GM19023 (cell line): ENCODE results near the gene SLC15A1.

ENCODE experiments used
- ATAC-seq: cut with Tn5 transposase; IDR thresholded peaks from one replicate; pipeline ENCODE4 v1.9.1; 2021; ENCODE audit warnings: mild to moderate bottlenecking, moderate library complexity; ENCODE audit not compliant: unreplicated experiment

The SLC15A1 gene

DNA sequence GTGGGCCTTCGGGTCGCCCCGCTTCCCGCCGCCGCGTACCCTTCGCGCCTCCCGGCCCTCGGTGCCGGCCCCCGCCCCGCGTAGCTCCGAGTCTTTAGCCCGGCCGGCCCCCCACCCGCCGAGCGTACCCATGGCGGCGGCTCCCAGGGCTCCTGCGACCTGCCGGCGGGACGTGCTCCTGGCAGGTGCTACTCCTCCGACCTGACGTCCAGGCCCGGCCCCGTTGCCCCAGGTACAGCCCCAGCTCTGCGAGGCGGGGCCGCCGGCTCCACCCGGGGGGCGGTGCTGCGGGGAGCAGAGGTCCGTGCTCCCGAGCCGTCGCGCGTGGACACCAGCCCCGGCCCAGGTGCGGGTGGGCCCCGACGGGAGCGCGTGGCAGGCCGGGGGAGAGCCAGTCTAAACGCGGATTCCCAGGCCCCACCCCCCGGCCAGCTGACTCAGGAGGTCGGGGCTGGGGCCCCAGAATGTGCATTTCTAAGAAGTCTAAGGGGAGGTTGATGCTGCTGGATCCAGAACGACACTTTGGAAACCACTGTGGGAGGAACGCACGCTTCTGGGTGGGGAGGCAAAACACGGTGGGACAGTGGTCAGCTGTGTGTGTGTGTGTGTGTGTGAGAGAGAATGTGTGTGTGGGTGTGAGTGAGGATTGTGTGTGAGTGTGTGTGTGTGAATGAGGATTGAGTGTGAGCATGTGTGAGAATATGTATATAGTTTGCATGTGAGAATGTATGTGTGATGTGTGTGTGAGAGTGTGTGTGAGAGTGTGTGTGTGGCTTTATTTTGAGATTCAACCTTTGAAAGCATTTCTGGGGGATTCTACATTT, at the start of gene SLC15A1:
SLC15A1 (minus strand) TSS at position 206 of the 824 bp plus-strand sequence; CDS start at position 132, 74 bp downstream.
- no peak for ATAC-seq

DNA sequence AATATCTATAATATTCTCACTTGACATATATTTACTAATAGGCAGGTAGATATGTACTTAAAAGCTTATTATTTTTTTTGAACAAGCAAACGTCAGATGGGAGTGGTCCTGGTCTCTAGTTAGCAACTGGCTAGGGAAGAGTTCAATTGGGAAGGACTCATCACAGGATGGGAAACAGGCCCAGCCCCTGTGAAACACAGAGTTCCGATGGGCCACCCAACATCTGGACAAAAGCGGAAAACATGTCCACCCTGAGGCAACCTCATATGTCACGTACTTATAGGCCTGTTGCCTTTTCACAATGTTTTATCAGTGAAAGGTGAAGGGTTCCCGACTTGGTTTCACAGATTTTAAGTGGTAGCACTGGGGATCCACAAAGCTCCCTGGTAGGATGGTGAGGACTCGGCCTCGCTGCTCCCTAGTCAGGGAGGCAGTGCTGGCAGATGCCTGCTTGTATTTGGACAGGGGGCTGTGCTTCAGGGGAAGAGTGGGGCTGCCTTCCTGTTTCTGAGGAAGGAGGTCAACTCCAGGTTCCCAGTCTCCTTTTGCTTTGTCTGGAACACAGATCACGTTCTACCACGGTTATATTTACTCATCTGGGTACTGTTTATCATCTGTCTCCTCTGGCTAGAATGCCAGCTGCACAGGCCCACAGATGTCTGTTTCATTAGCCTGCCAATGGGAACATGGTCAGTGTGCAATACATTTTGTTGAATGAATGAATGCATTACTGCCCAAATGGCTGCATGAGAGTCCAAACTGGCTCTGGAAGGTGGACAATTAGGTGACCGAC, 49.4 kb upstream of the SLC15A1 start:
- ATAC-seq = no peak

GRCh38 chr13:98800078-98800477, 47.6 kb upstream of the SLC15A1 start:
- ATAC-seq = no peak

- ATAC-seq = no peak
Measured at GRCh38 chr13:98798849-98799645, 46.6 kb upstream of the SLC15A1 start.

DNA sequence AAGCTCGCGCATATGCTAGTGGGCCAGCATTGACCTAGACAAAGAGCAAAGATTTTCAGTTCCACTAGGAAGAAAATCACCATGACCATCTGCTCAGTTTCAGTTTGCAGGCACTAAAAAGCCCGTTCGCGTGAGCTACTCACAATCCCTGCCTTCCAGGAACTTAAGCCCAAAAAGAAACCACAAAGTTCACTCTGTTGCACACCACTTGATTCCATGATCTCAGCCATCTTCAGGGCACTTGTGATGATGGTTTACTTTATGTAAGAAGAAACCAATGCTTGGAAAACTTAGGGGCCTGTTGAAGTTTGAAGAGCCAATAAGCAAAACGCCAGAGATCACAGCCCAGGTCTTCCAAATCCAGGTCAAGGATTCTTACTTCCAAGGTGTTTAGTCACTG, 45.0 kb upstream of the SLC15A1 start:
- ATAC-seq = no peak

GRCh38 chr13:98796798-98797197, 44.3 kb upstream of the SLC15A1 start:
- ATAC-seq = no peak

- ATAC-seq = no peak
Measured at GRCh38 chr13:98796191-98796590, 43.7 kb upstream of the SLC15A1 start.

DNA sequence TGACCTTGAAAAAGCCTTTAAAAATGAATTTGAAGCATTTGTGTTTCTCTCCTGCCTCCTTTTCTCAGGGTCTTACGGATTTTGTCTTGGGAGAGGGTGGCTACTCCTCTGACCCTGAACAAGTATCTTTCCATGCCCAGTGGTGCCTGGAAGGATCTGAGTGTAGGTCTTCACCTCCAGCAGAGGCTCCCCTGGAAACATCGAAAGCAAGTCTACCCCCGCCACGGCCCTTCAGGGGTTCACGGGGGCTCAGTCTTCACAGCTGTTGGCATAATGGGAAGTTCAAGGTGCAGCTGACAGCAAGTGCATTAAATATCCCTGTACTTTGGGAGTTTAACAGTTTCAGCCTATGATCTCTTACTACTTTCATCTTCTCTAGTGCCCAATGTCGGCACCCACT, 42.7 kb upstream of the SLC15A1 start:
- ATAC-seq = no peak

- ATAC-seq = no peak
Measured at GRCh38 chr13:98794498-98794897, 42.0 kb upstream of the SLC15A1 start.

DNA sequence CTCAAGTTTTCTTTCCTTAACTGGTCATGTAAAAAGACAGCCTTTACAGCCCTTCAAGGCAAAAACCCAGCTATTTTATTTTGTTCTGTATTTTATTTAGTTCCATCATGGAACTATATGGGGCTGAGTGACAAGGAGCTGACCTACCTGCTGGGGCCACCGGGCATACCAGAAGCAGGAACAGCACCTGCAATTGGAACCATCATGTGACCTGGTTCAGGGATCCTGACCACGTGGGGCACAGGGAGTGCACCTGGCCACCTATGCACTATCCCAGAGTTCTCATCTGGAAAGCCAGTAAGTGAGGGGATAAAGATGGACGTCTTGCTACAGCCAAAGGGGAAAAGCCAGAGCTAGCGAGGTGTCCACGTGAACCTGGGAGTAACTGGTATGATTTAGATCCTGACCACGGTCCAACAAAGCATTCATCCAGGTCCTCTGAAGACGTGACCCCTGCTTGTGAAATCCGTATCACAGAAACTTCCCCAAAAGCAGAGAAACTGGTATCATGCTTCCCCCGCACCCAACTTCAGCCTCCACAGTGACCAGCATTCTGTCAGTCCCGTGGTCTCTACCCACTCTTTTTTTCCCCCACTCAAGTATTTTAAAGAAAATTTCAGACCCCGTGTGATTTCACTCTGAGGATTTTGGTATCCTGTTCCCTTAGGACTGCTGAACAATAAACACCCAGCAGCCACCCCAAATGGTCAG, 40.5 kb upstream of the SLC15A1 start:
- ATAC-seq = no peak

DNA sequence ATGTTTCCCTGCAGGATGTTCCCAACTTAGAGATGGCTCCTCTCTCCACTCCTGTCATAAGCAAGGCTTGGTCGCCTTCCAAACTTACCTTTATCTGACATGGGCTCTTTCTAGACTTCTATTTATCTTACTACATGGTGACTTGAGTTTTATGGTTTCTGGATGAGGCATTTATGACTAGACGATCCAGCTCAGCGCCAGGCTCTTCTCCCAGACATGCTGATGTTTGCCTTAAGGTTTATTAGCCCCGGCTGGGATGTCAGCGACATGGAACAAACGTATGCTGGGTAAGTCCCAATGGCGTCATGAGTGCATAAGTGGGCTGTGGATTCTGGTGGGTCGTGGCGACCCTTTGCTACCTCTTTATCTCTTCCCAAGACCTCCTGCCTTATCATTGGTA, 39.8 kb upstream of the SLC15A1 start:
- no peak for ATAC-seq

DNA sequence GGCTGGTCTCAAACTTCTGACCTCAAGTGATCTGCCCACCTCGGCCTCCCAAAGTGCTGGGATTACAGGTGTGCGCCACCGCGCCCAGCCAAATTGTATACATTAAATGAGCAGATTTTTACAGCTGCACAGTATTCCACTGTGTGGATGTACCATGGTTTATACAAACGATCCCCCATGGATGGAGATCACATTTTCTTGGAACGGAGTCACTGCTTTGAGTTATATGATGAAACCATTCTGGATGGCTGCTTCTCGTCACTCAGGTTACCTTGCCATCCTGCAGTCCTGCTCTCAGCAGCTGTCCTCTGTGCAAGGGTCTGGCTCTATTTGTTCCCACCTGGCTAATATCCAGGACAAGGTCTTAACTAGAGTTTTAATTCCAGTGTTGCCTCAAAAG, 39.1 kb upstream of the SLC15A1 start:
- no peak for ATAC-seq

GRCh38 chr13:98787996-98788395, 35.5 kb upstream of the SLC15A1 start:
- no peak for ATAC-seq

DNA sequence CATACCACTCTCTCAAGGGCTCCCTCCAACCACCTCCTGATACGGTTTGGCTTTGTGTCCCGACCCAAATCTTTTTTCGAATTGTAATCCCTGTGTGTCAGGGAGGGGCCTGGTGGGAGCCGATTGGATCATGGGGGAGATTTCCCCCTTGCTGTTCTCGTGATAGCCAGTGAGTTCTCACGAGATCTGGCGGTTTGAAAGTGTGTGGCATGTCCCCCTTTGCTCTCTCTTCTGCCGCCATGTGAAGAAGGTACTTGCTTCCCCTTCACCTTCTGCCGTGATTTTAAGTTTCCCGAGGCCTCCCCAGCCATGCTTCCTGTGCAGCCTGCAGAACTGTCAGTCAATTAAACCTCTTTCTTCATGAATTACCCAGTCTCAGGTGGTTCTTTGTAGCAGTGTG, 34.7 kb upstream of the SLC15A1 start:
- no peak for ATAC-seq

DNA sequence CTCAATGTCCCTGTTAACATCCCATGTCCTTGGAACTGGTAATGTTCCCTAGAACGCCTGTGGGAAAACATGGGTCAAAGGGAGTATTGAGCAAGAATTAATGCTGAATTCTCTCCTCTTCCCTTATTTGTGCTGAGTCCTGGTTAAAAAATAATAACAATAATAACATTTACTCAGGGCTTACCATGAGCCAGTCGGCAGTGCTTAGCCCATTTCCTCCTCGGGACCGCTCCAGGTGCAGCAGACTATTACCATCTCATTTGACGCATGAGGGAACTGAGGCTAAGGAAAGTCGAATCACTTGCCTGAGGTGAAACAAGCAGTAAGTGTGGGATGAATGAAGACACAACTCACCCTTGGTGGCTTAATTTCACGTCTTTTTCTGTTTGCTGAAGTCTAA, 33.6 kb upstream of the SLC15A1 start:
- ATAC-seq = no peak

GRCh38 chr13:98785405-98785804, 32.9 kb upstream of the SLC15A1 start:
- ATAC-seq = no peak

- ATAC-seq = no peak
Measured at GRCh38 chr13:98784666-98785065, 32.2 kb upstream of the SLC15A1 start.

DNA sequence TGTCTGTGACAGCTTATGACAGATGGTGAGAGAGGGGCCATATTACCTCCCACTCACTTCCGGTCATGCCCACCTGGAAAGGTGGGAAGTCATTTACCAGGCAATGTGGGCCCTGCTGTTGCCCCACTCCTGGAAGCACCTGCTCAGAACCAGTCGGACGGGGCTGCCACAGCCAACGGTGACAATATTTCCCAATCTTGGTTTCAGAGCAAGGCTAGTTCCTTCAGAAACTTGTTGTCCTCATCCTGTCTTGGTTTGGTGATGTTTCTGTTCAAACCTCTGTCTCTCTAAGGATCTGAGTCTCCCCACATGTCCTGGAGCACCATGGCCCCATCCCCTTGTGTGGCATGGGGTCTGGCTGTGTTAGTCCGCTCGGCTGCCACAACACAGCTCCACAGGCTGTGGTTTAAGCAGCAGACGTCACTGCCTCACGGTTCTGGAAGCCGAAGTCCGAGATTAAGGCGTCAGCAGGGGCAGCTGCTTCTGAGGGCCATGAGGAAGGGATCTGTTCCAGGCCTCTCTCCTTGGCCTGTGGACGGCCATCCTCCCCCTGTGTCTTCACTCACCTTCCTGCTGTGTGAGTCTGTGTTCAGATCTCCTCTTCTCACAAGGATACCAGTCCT, 31.5 kb upstream of the SLC15A1 start:
- no peak for ATAC-seq

DNA sequence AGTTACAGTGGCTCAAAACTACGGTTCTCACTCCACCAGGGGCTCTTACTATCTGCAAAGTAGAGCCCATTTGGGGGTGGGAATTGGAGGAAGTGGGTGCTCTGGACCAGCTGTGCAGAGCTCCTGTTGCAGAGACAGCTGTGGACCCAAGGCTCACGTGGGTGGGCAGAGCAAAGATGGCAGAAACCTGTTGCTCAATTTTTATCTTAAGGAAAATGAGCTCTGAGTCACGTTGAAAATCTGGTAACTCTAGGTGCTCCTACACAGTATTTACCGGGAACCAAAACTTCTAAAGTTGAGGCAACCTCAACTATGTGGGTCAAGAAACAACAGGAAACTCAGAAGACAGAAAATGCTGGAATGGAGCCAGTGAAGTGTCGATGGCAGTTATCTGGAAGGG, 30.2 kb upstream of the SLC15A1 start:
- no peak for ATAC-seq

DNA sequence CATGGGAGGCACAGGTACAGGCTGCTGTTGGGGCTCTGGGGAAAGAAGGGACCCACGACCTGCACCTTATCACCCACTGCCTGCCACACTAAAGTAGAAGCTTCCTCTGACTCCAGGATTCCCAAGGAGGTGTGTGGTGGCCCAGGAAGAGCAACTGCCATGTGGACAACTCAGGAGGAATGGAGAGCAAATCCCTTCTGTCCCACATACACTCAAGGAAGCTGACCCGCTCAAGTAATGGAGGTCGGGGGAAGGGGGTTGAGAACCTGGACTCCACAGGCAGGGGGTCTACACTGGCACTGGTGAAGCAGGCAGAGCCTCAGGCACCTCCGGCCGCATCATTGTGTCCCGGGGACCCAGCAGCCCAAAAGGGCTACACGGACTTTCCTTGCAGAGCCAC, 29.4 kb upstream of the SLC15A1 start:
- ATAC-seq = no peak
